HFFc6 (cell line): ENCODE data around the gene NRL. TPM values are rescaled to one million over a fixed set of nuclear protein-coding genes. Genes with fewer than 3 reads are reported as not detected.
A peak's percentile ranks its signal among the peaks of the same experiment; 100 is the strongest.

Source experiments
- DNase-seq: peaks from one replicate; pipeline ENCODE4 v3.0.0-alpha.2; 2018
- H3K27ac Mint-ChIP-seq: 2 replicates; pipeline ENCODE4 v1.8.0; 2020; ENCODE audit warnings: mild to moderate bottlenecking, mixed read lengths
- H3K27me3 Mint-ChIP-seq: 2 replicates; pipeline ENCODE4 v1.8.0; 2021; ENCODE audit warnings: mild to moderate bottlenecking, moderate library complexity, mixed read lengths; ENCODE audit not compliant: insufficient read depth
- H3K36me3 Mint-ChIP-seq: 2 replicates; pipeline ENCODE4 v1.8.0; 2021; ENCODE audit warnings: low read depth, mixed read lengths
- H3K4me1 Mint-ChIP-seq: 2 replicates; pipeline ENCODE4 v1.8.0; 2020; ENCODE audit warnings: low read depth, mixed read lengths
- H3K4me3 Mint-ChIP-seq: 2 replicates; pipeline ENCODE4 v1.8.0; 2020; ENCODE audit warnings: mild to moderate bottlenecking, moderate library complexity, mixed read lengths
- H3K9me3 Mint-ChIP-seq: 2 replicates; pipeline ENCODE4 v1.8.0; 2020; ENCODE audit warnings: mild to moderate bottlenecking, mixed read lengths
- total RNA-seq, 6 experiments: library from RNA; stranded (reverse); fragmentation: NEBNext Ultra II Directional; extraction: Animal tissue kit (Norgen Biotek cat#: 25700); gene quantifications; 2 replicates in 1 of 6; 3 replicates in 5 of 6; pipeline ENCODE4 v1.2.3, GENCODE V29; 2021
- TF ChIP-seq, protein P1 (sequence below): fragments of 200-600 bp; sonication (generic); IDR thresholded peaks from 2 replicates; pipeline ENCODE4 v1.5.0; 2021; ENCODE audit warnings: antibody characterized with exemption, mild to moderate bottlenecking

NRL gene
- total RNA-seq, 6 experiments from 2014 or later = 0.26 to 0.85 (median 0.49) TPM

DNA sequence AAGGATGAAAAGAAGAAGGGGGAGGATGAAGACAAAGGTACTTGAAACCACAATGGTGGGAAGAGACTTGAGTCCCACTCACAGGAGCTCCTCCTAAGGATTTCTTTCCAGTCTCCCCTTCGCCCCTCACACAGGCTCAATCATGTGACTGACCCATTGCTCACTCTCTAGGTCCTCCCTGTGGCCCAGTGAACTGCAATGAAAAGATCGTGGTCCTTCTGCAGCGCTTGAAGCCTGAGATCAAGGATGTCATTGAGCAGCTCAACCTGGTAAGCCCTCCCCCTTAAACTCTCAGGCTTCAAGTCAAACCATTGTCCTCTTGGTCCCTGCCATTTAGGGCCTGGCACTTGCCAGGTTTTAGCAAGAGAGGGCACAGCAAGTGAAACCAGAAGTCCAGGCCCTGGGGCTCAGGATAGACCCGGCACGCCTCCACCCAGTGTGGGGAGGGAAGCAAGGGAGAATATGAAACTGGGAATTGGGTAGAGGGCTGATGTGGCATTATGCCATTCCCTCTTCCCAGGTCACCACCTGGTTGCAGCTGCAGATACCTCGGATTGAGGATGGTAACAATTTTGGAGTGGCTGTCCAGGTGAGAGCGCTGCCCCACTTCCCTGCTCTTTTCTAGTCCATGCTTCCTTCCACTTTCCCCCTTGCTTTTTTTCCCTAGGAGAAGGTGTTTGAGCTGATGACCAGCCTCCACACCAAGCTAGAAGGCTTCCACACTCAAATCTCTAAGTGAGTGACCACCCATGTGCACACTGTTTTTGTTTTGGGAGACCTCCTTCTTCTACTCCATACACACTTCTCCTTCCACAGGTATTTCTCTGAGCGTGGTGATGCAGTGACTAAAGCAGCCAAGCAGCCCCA, 23.0 kb upstream of the NRL start:
- H3K4me1 Mint-ChIP-seq = peaks cover 47% of the 10 kb centered on the region
- TF ChIP-seq, protein P1, sequence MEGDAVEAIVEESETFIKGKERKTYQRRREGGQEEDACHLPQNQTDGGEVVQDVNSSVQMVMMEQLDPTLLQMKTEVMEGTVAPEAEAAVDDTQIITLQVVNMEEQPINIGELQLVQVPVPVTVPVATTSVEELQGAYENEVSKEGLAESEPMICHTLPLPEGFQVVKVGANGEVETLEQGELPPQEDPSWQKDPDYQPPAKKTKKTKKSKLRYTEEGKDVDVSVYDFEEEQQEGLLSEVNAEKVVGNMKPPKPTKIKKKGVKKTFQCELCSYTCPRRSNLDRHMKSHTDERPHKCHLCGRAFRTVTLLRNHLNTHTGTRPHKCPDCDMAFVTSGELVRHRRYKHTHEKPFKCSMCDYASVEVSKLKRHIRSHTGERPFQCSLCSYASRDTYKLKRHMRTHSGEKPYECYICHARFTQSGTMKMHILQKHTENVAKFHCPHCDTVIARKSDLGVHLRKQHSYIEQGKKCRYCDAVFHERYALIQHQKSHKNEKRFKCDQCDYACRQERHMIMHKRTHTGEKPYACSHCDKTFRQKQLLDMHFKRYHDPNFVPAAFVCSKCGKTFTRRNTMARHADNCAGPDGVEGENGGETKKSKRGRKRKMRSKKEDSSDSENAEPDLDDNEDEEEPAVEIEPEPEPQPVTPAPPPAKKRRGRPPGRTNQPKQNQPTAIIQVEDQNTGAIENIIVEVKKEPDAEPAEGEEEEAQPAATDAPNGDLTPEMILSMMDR = no peak
- no peak for DNase-seq
- H3K4me3 Mint-ChIP-seq = no peak overlapping the region
- H3K9me3 Mint-ChIP-seq = no peaks in the 10 kb centered on the region
- peaks cover 29% of the 10 kb centered on the region for H3K36me3 Mint-ChIP-seq
- peaks cover 6% of the 10 kb centered on the region for H3K27me3 Mint-ChIP-seq
- no peak overlapping the region for H3K27ac Mint-ChIP-seq

DNA sequence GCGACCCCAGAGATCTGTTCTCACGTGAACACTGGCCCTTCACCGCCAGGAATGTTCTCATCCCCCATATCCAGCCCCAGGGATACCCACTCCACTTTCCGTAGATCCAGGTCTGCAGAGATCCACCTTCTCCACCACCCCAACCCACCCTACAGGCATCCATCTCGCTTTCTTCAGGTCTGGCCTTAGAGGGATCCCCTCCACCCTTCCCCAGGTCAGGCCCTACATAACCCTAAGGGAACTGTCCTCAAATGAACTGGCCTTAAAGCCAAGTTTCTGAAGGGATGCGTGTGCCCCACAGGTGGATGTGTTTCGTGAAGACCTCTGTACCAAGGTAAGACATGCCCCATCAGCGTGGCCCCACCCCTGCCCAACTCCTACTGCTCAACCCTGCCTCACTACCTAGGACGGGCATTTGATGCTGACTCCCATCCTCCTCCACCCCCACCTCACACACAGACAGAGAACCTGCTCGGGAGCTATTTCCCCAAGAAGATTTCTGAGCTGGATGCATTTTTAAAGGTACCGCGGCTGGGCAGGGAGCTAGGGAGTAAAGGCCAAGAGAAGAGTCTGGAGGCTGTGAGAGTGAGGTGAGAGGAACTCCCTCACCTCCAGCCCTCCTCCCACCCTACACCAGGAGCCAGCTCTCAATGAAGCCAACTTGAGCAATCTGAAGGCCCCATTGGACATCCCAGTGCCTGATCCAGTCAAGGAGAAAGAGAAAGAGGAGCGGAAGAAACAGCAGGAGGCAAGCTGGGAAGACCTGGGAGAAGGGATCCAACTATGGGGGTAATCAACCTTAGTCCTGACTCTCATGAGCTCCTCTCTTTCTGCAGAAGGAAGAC, 22.2 kb upstream of the NRL start:
- DNase-seq = no peak
- no peaks in the 10 kb centered on the region for H3K9me3 Mint-ChIP-seq
- TF ChIP-seq, protein P1 = no peak
- H3K27ac Mint-ChIP-seq = peak overlapping the region; percentile 78
- peaks cover 29% of the 10 kb centered on the region for H3K36me3 Mint-ChIP-seq
- H3K27me3 Mint-ChIP-seq = peaks cover 6% of the 10 kb centered on the region
- H3K4me3 Mint-ChIP-seq = peak overlapping the region; percentile 85
- H3K4me1 Mint-ChIP-seq = peaks cover 41% of the 10 kb centered on the region

DNA sequence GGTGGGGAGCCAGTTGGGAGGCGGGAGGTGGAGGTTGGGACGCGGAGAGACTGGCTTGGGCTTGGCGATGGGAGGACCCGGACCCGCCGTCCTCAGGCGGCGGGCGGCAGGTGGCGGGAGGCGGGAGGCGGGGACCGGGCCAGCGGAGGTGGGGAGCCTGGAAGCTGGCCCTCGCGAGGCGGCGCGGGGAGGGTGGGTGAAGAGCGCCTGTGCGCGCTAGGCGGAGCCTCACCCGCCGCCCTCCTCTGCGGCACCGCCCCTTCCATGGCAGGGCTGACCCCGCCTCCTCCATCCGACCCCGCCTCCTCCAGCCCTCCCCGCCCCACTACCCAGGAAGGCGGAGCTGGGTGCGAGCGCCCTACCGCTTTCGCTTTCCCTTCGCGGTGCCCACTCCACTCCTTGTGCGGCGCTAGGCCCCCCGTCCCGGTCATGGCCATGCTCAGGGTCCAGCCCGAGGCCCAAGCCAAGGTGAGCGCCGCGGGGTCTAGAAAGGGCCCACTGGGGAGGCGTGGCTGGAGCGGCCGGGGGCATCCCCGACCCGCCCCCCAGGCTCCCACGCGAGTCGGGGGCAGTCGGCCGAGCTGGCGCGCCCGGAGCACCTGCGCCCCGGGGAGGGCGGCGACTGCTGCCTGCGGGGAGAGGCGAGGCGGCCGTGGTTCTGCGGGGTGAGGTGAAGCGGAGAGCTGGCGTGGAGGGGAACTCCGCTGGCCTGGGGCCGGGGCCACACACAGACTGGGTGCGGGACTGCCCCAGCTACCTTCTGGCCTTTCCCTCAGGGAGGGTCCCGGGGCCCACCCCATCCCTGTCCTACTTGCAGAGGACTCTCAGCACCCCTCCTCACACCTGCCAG, 21.3 kb upstream of the NRL start, which contains the start of gene PSME1:
PSME1 (plus strand) TSS at position 361 of the 850 bp plus-strand sequence; CDS start at position 430, 69 bp downstream.
- peak; percentile 77 for DNase-seq
- Mint-ChIP-seq H3K27me3 (peaks cover 8% of the 10 kb centered on the region), H3K9me3 (no peaks in the 10 kb centered on the region), H3K36me3 (peaks cover 29% of the 10 kb centered on the region), H3K4me3 (peak within 1 kb of the TSS; percentile 85), H3K27ac (peak within 1 kb of the TSS; percentile 78), H3K4me1 (peaks cover 38% of the 10 kb centered on the region)
- TF ChIP-seq, protein P1 = no peak

DNA sequence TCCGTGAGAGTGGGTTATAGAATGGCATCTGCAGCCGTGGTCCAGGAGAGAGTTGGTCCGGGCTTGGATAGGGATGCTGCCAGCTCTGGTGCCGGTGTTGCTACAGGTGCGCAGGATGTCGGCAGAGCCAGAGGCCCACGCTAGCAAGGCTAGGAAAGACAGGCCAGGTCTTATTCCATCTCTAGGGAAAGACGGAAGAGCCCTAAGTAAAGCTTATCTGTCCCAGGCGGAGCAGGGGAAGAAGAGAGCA, 20.8 kb upstream of the NRL start:
- peaks cover 29% of the 10 kb centered on the region for H3K36me3 Mint-ChIP-seq
- no peak for DNase-seq
- H3K4me3 Mint-ChIP-seq = peak overlapping the region; percentile 85
- peaks cover 38% of the 10 kb centered on the region for H3K4me1 Mint-ChIP-seq
- no peaks in the 10 kb centered on the region for H3K9me3 Mint-ChIP-seq
- H3K27ac Mint-ChIP-seq = peak overlapping the region; percentile 1; the same call in 1 of the 2 replicates
- peaks cover 6% of the 10 kb centered on the region for H3K27me3 Mint-ChIP-seq
- TF ChIP-seq, protein P1 = no peak

DNA sequence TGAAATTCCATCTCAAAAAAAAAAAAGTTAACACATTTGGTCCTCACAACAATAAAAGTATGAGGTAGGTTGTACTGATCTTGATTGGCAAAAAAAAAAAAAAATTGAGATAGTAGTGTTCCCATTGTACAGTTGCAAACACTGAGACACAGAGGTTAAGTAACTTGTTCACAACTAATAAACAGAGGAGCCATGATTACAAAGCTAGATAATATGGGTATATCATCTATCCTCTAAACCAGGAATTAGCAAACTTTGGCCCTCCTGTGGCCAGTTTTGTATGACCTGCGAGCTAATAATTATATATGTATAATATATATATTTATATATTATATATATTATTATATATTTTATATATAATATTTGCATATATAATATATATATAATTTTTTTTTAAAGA, 19.0 kb upstream of the NRL start:
- H3K36me3 Mint-ChIP-seq = peaks cover 17% of the 10 kb centered on the region
- H3K27ac Mint-ChIP-seq = no peak overlapping the region
- no peak overlapping the region for H3K4me3 Mint-ChIP-seq
- H3K4me1 Mint-ChIP-seq = peaks cover 23% of the 10 kb centered on the region
- no peak for DNase-seq
- peaks cover 3% of the 10 kb centered on the region for H3K27me3 Mint-ChIP-seq
- H3K9me3 Mint-ChIP-seq = no peaks in the 10 kb centered on the region
- TF ChIP-seq, protein P1 = 0 out of 2 replicates have a peak, but pooled peaks have one; percentile 15
